ENCODE data around the gene UBE3B.

GRCh38 chr12:109550281-109550680 lies 72.8 kb downstream of the UBE3B start:
- no peak for TF ChIP-seq POLR2A (IDR thresholded peaks at IDR 0.05)
- TF ChIP-seq CTCF (IDR thresholded peaks at IDR 0.05) = no peak
